IMR-90 (cell line): ENCODE results near the gene DCUN1D1. TPM values are rescaled to one million over a fixed set of nuclear protein-coding genes. Genes with fewer than 3 reads are reported as not detected.

Source experiments
- ATAC-seq: fragments of 200-7000 bp; cut with Tn5 transposase; 2 replicates; pipeline ENCODE4 v1.9.1; 2020; ENCODE audit warnings: low read depth, mild to moderate bottlenecking, moderate library complexity
- BruUV-seq: library from RNA; stranded (reverse); fragments of 400-500 nt; replicated peaks from 2 replicates; lab custom pipeline; 2021; lab: Mats Ljungman, UMichigan
- CTCF ChIA-PET: fragments of 300-600 bp; formaldehyde crosslinking; extraction: SDS; loops from one replicate; lab custom pipeline; 2021; ENCODE audit warnings: antibody characterized with exemption; lab: Yijun Ruan, JAX
- POLR2A ChIA-PET: fragments of 300-600 bp; sonication (Branson Sonifier 250); formaldehyde crosslinking; loops from one replicate; lab custom pipeline; 2022; ENCODE audit warnings: antibody characterized with exemption; ENCODE audit not compliant: unreplicated experiment; lab: Charles Lee
- DNase-seq: peaks from one replicate; pipeline ENCODE4 v3.0.0; 2013
- H2AFZ ChIP-seq: replicated peaks from 2 replicates; pipeline ENCODE3; 2013; ENCODE audit warnings: low read length, mild to moderate bottlenecking; ENCODE audit not compliant: poor library complexity
- H2AK5ac ChIP-seq: 2 replicates; pipeline ENCODE4 v1.6.1; 2013; ENCODE audit warnings: low read depth, low read length, inconsistent platforms
- H2AK9ac ChIP-seq: replicated peaks from 2 replicates; pipeline ENCODE3; 2013; ENCODE audit warnings: mild to moderate bottlenecking, low read depth, low read length, moderate library complexity; ENCODE audit not compliant: poor library complexity
- H2BK120ac ChIP-seq: 2 replicates; pipeline ENCODE4 v1.6.1; 2013; ENCODE audit warnings: low read depth, low read length, inconsistent platforms
- H2BK15ac ChIP-seq: 3 replicates; pipeline ENCODE4 v1.6.1; 2013; ENCODE audit warnings: low read depth, low read length, inconsistent platforms
- H2BK20ac ChIP-seq: 2 replicates; pipeline ENCODE4 v1.6.1; 2013; ENCODE audit warnings: low read depth, mild to moderate bottlenecking, inconsistent platforms, low read length, moderate library complexity
- H2BK5ac ChIP-seq: 2 replicates; pipeline ENCODE4 v1.6.1; 2013; ENCODE audit warnings: mild to moderate bottlenecking, low read depth, low read length, inconsistent platforms; ENCODE audit not compliant: poor library complexity, severe bottlenecking
- H3K14ac ChIP-seq: replicated peaks from 2 replicates; pipeline ENCODE4 v1.6.1; 2013; ENCODE audit warnings: low read depth, low read length, inconsistent platforms
- H3K18ac ChIP-seq: 2 replicates; pipeline ENCODE4 v1.6.1; 2013; ENCODE audit warnings: low read depth, low read length, control low read depth
- H3K23ac ChIP-seq: 2 replicates; pipeline ENCODE4 v1.6.1; 2013; ENCODE audit warnings: low read depth, low read length, inconsistent platforms
- H3K27ac ChIP-seq: 2 replicates; pipeline ENCODE4 v1.5.1; 2013; ENCODE audit warnings: mild to moderate bottlenecking, control low read depth, low read length; ENCODE audit not compliant: insufficient read depth
- H3K27me3 ChIP-seq: 2 replicates; pipeline ENCODE4 v1.6.1; 2013; ENCODE audit warnings: low read length; ENCODE audit not compliant: control insufficient read depth, insufficient read depth
- H3K36me3 ChIP-seq: 2 replicates; pipeline ENCODE4 v1.6.1; 2013; ENCODE audit warnings: low read length, mixed read lengths; ENCODE audit not compliant: control insufficient read depth, insufficient read depth
- H3K4ac ChIP-seq: 2 replicates; pipeline ENCODE4 v1.6.1; 2013; ENCODE audit warnings: low read depth, low read length, inconsistent platforms
- H3K4me1 ChIP-seq: 2 replicates; pipeline ENCODE4 v1.6.1; 2013; ENCODE audit warnings: low read length, mixed read lengths; ENCODE audit not compliant: control insufficient read depth, insufficient read depth
- H3K4me2 ChIP-seq: 2 replicates; pipeline ENCODE4 v1.6.1; 2013; ENCODE audit warnings: low read depth, mild to moderate bottlenecking, control low read depth, low read length, moderate library complexity
- H3K4me3 ChIP-seq: 2 replicates; pipeline ENCODE4 v1.5.1; 2013; ENCODE audit warnings: low read depth, mild to moderate bottlenecking, control low read depth, low read length, moderate library complexity; ENCODE audit not compliant: insufficient read depth
- H3K56ac ChIP-seq: 2 replicates; pipeline ENCODE4 v1.6.1; 2013; ENCODE audit warnings: low read length, inconsistent platforms; ENCODE audit not compliant: insufficient read depth; ENCODE audit errors: extremely low read depth
- H3K79me1 ChIP-seq, 2 experiments: 2 replicates each; pipeline ENCODE4 v1.6.1; 2013; ENCODE audit warnings: low read length in 2 of 2, inconsistent platforms in 1 of 2, low read depth in 1 of 2
- H3K9ac ChIP-seq: 2 replicates; pipeline ENCODE4 v1.6.1; 2013; ENCODE audit warnings: low read depth, low read length, control low read depth
- H3K9me1 ChIP-seq: 2 replicates; pipeline ENCODE4 v1.6.1; 2013; ENCODE audit warnings: low read length, inconsistent platforms; ENCODE audit not compliant: insufficient read depth
- H3K9me3 ChIP-seq: 2 replicates; pipeline ENCODE4 v1.6.1; 2013; ENCODE audit warnings: low read length; ENCODE audit not compliant: control insufficient read depth, insufficient read depth
- H4K20me1 ChIP-seq: 2 replicates; pipeline ENCODE4 v1.6.1; 2013; ENCODE audit warnings: low read length, inconsistent platforms; ENCODE audit not compliant: insufficient read depth
- H4K5ac ChIP-seq: 2 replicates; pipeline ENCODE4 v1.6.1; 2013; ENCODE audit warnings: mild to moderate bottlenecking, low read depth, low read length, control low read depth
- H4K8ac ChIP-seq, 2 experiments: 2 replicates each; pipeline ENCODE4 v1.6.1; 2013; ENCODE audit warnings: low read depth in 2 of 2, low read length in 2 of 2, control low read depth in 1 of 2, inconsistent platforms in 1 of 2
- H4K91ac ChIP-seq: 2 replicates; pipeline ENCODE4 v1.6.1; 2013; ENCODE audit warnings: low read depth, low read length, inconsistent platforms; ENCODE audit not compliant: insufficient read depth
- BHLHE40 ChIP-seq: fragments of 150-350 bp; IDR thresholded peaks from 2 replicates; pipeline ENCODE4 v1.6.1; 2016; ENCODE audit warnings: mild to moderate bottlenecking, low read depth, low read length
- MAZ ChIP-seq: IDR thresholded peaks from 2 replicates; pipeline ENCODE4 v1.6.1; 2012; ENCODE audit warnings: low read depth, mild to moderate bottlenecking, low read length, improper control_type of control experiment, moderate library complexity, borderline replicate concordance
- NFE2L2 ChIP-seq: fragments of 150-350 bp; IDR thresholded peaks from 2 replicates; pipeline ENCODE4 v1.6.1; 2016; ENCODE audit warnings: low read depth, mild to moderate bottlenecking, low read length
- POLR2A ChIP-seq: IDR thresholded peaks from 2 replicates; pipeline ENCODE4 v1.6.1; 2012; ENCODE audit warnings: mild to moderate bottlenecking, low read depth, low read length
- RCOR1 ChIP-seq: IDR thresholded peaks from 2 replicates; pipeline ENCODE4 v1.6.1; 2012; ENCODE audit warnings: mild to moderate bottlenecking, low read length, improper control_type of control experiment; ENCODE audit not compliant: insufficient replicate concordance
- SMC3 ChIP-seq: fragments of 150-350 bp; IDR thresholded peaks from 2 replicates; pipeline ENCODE4 v1.6.1; 2016; ENCODE audit warnings: low read depth, mild to moderate bottlenecking, antibody characterized with exemption, low read length, moderate library complexity
- WGBS, 2 experiments: methylation state at CpG; one replicate each; pipeline versions ENCODE4 v1.1.5 to v1.1.7; 2013; ENCODE audit warnings: missing lambda C conversion rate in 2 of 2; ENCODE audit not compliant: insufficient read length in 1 of 2; ENCODE audit errors: extremely low coverage in 2 of 2; 5-methylcytosine and 5-hydroxymethylcytosine counted together
- dilution Hi-C: fragments of 300-500 bp; cut with HindIII; formaldehyde crosslinking; loops from one replicate; pipeline ENCODE4 v1.14.3; 2018; ENCODE audit warnings: low sequenced_read_pairs; ENCODE audit not compliant: unreplicated experiment
- in situ Hi-C: fragments of 300-500 bp; cut with MboI; formaldehyde crosslinking; loops from 3 replicates; pipeline ENCODE4 v1.14.3; 2019; ENCODE audit warnings: low sequenced_read_pairs, inconsistent platforms, mixed read lengths
- intact Hi-C: fragments of 100-400 bp; cut with micrococcal nuclease; formaldehyde crosslinking; loops from 2 replicates; pipeline ENCODE4 v1.10.0; 2022
- polyA plus RNA-seq, 3 experiments: library from polyadenylated mRNA; depleted of rRNA; stranded (reverse); fragments of >200 nt; gene quantifications; 2 replicates each; pipeline ENCODE4 v1.2.3, GENCODE V29; 2012; ENCODE audit warnings: low replicate concordance in 1 of 3
- total RNA-seq: library from RNA; depleted of rRNA; stranded (reverse); fragments of >200 nt; gene quantifications from 2 replicates; pipeline ENCODE4 v1.2.3, GENCODE V29; 2012

The DCUN1D1 gene
- total and polyA plus RNA-seq, 2 of the 4 experiments (the other 2 are of a cell fraction) = 12.5 to 17.7 TPM

- Histone ChIP-seq H2AFZ (no peak overlapping the region), H2BK5ac (no peak overlapping the region), H2BK20ac (no peak overlapping the region), H4K8ac (no peak overlapping the region), H4K91ac (no peak overlapping the region), H2AK9ac (no peak overlapping the region), H3K4ac (no peak overlapping the region), H2BK120ac (no peak overlapping the region), H3K9ac (no peak overlapping the region), H3K79me1 (peaks cover 0 to 14% of the 10 kb centered on the region in 2 experiments), H3K36me3 (peaks cover 7% of the 10 kb centered on the region; the same call in 1 of the 2 replicates), H3K4me3 (no peak overlapping the region), H3K14ac (no peak overlapping the region), H3K9me3 (no peaks in the 10 kb centered on the region), H2BK15ac (no peak overlapping the region), H3K27ac (no peak overlapping the region), H3K4me1 (peaks cover 6% of the 10 kb centered on the region), H3K18ac (no peak overlapping the region), H3K56ac (no peak overlapping the region), H4K5ac (no peak overlapping the region), H2AK5ac (no peak overlapping the region), H3K9me1 (no peaks in the 10 kb centered on the region; the same call in 1 of the 2 replicates), H4K20me1 (no peaks in the 10 kb centered on the region), H3K27me3 (no peaks in the 10 kb centered on the region), H3K23ac (no peak overlapping the region), H3K4me2 (no peak overlapping the region)
- TF ChIP-seq BHLHE40 (no peak), MAZ (no peak), RCOR1 (no peak), POLR2A (no peak), SMC3 (no peak), NFE2L2 (no peak)
- BruUV-seq = no TSS peak
- in situ Hi-C loops = no loop called here
- POLR2A ChIA-PET = no interaction called here
- dilution Hi-C loops = no loop called here
- WGBS, 2 experiments = 92% methylated on average over 2 of the region's 5 CpGs; no CpG with 5 or more reads in 1 of the 2 experiments
- DNase-seq = no peak
- no peak for ATAC-seq
- intact Hi-C loops = no loop called here
- CTCF ChIA-PET = no interaction called here
Observed at GRCh38 chr3:182957226-182957625, 23.1 kb downstream of the DCUN1D1 start.
